NCI-H510A (cell line): ENCODE results near the gene CLDN16.

Experiments used
- DNase-seq: peaks from one replicate; lab custom pipeline; 2025; lab: John Stamatoyannopoulos, UW

The CLDN16 gene

GRCh38 chr3:190387578-190388213 lies at the start of gene CLDN16:
TSS of gene CLDN16 (plus strand) at chr3:190388163. CDS start at chr3:190388330, 167 bp downstream.
- DNase-seq = no peak

DNA sequence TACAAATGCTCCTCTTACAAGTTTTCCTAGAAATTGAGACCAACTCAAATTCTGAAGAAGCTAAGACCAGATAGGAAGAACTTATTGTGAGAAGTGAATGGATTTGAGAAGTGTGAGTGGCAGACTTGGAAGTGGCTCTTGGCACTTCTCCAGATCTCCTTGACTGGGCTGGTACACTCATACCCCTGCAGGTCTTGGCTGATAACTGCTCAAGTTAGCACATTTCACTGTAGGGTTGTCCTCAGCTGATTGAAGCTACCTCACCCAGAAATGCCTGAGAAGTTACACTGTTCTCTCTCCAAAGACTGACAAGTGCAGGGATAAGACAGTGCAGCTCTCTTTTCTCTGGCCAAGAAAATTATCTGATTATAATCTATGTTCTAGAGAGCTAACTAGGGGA lies 49.2 kb upstream of the CLDN16 start:
- DNase-seq = no peak

DNA sequence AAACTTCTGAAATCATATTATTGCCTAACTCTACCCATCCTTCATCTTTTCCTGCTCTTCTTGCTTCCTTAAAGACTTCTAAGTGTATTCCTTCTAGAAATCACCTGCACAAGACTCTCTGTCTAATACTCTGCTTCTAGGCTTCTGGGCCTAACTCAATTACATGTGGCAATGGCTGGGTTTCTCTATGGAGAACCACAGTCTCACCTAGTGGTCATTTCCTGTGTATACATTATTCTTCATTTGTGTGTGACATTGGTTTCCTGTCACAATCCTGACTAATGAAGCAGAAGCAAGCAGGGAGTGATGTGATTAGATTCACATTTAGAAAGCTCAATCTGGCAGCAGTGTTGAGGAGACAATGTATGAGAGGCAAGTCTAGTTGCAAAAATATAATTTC lies 48.8 kb upstream of the CLDN16 start:
- DNase-seq = no peak

DNA sequence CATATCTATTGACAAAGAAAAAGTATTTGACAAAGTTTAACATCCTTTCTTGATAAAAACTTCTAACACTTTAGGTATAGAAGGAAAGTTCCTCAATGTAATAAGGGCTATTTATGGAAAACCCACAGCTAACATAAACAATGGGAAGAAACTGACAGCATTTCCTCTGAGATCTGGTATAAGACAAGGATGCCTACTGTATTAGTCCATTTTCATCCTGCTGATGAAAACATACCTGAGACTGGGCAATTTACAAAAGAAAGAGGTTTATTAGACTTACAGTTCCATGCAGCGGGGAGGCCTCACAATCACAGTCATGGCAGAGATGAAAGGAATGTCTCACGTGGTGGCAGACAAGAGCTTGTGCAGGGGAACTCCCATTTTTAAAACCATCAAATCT lies 47.9 kb upstream of the CLDN16 start:
- no peak for DNase-seq

DNA sequence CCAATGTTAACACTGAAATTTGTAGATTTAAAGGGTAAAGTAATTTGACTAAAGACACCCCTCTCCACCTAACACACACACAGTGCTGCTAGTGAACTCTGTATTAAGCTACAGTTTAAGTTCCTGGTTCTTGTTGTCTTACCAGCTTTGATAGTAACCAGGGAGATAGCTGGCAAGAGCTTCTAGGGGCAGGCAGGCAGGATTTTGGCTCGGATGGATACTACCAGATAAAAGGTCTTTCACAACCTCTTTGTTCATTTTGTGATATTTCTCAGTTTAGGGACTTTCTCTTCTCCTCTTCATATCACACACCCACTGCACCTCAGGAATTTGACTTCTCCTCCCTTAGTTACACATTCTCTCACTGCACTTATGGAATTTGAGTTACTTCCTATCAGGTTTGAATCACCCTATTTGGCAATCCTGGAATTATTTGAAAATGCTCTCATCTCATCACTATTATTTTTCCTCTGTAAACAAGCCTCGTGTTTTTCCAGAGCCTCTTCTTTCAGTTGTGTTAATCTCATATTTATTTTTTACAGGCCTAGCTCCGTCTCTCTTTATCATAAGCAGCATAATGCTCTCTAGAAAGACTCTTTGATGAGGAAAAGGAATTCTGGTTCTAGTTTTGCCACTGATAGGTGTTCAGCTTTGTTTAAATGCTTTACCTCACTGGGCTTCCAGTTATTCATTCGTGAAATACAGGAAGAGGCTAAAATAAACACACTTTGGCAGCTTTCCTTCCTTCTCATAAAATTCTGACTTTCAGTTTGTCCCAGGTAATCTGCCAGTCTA lies 42.7 kb upstream of the CLDN16 start:
- DNase-seq = no peak

GRCh38 chr3:190345878-190346277 lies 42.1 kb upstream of the CLDN16 start:
- no peak for DNase-seq

DNA sequence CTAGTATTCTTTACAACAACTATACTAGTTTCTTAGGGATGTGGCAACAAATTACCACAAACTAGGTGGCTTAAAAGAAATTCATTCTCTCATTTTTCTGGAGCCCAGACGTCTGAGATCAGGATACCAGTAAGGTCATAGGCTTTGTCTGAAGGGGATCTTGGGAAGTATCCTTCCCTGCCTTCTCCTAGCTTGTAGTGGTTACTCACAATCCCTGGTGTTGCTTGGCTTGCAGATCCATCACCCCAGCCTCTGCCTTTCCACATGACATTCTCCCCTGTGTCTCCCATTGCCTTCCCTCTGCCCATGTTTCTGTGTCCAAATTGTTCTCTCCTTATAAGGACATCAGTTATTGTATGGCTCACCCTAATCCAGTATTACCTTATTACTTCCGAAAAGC lies 41.4 kb upstream of the CLDN16 start:
- no peak for DNase-seq

- no peak for DNase-seq
Observed at GRCh38 chr3:190352861-190353457, 35.0 kb upstream of the CLDN16 start.

- DNase-seq = no peak
Observed at GRCh38 chr3:190356246-190356645, 31.7 kb upstream of the CLDN16 start.

DNA sequence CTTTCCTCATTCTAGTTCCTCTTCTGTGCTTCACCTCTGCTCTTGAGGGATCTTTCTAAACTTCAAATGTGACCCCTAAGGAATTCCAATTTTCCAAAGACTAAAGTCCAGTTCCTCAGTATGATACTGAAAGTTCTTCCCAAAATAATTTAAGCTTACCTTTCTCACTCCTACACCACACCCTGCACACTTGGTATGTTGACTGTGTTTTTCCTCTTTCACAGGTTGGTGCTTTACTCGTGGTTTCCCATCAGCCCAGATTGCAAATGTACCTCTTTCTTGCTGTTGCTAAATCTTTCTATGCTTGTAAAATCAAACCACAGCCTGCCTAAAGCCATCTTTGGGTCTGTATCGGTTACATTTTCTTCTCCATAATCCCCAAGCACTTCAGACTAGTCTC lies 30.5 kb upstream of the CLDN16 start:
- DNase-seq = no peak

DNA sequence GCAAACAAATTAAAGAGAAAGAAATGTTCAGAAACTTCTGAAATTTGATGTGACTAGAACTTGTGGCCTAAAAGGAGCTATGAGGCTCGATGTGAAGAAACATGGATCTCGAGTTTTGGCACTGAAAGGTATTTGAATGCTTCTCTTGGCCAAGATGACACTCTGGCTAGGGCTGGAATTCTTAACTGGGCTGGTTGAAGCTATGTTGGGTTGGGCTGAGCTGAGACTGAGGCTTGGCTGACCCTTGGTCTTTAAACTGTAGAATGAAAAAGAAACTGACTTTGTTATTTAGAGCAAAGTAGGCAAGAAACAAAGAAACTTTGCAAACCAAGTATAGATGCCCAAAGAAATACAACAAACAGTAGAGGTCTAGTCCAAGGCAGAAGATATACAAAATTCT lies 28.1 kb upstream of the CLDN16 start:
- DNase-seq = no peak

GRCh38 chr3:190360228-190360627 lies 27.7 kb upstream of the CLDN16 start:
- no peak for DNase-seq

DNA sequence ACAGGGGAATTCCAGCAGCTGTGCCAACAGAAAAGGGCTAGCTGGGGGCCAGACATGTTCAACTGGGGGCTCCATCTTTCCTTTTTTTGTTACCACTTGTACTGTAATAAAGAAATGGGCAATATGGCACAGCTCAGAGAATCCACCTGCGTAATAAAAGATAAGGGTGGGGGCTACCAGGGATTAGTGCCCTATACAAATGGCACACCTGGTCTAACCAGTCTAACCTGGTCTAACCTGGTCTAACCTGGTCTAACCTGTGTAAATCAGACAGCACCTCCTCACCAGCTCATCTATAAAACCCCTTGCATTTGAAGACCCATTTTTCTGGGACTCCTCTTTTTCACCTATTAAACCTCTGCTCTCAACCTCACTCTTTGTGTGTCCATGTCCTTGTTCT lies 26.2 kb upstream of the CLDN16 start:
- no peak for DNase-seq

GRCh38 chr3:190362258-190362657 lies 25.7 kb upstream of the CLDN16 start:
- no peak for DNase-seq

- no peak for DNase-seq
Observed at GRCh38 chr3:190366133-190366532, 21.8 kb upstream of the CLDN16 start.

- no peak for DNase-seq
Observed at GRCh38 chr3:190368881-190369280, 19.1 kb upstream of the CLDN16 start.

DNA sequence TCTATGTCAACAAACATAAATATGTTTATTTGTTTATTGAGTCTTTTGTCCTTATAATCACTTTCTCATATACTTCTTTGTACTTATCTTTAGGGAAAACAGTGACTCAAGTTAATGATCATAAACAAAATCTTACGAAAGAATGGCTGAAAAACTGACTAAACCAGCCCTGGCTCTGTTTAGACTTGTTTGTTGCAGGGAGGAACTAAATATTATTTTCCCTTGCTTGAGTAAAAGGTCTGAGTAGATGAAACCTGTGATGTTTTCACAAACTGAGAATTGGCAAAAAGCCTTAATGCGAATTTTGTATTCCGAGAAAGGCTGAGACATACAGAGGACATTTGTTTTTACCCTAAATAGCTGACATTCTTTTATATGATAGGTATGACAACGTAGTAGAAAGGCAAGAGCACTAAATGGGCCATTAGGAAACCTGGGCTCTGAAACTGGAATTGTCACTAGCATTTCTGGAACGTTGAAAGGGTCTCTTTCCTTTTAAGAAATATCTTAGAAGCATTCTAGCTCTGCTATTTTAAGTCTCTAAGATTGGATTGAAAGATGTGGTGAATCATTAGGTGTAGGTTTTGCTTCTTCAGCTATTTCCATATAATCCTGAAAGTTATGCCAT lies 18.2 kb upstream of the CLDN16 start:
- no peak for DNase-seq

GRCh38 chr3:190370369-190370768 lies 17.6 kb upstream of the CLDN16 start:
- no peak for DNase-seq

- DNase-seq = no peak
Observed at GRCh38 chr3:190371152-190371551, 16.8 kb upstream of the CLDN16 start.

DNA sequence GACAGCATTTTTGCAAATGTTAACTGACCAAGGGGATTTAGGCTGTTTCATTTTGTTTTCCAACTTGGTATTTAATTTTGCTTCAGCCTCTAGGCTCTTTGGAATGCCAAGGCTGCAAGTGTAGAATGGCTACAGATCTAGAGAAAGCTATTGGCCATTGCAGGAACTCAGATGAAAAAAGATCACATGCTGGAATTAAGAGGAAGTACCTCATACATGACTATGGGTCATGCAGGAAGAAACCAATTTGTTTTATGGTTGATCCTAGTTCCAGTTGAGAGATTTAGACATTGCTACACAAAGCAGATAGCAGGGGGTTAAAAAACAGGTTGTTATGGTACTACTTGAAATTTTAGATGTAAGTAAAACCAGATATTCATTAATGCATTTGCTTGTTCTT lies 12.7 kb upstream of the CLDN16 start:
- no peak for DNase-seq

- no peak for DNase-seq
Observed at GRCh38 chr3:190375671-190376070, 12.3 kb upstream of the CLDN16 start.

GRCh38 chr3:190378240-190378891 lies 9.6 kb upstream of the CLDN16 start:
- no peak for DNase-seq
